H1 (cell line): Measurements from ENCODE around the gene RFT1. TPM values are rescaled to one million over a fixed set of nuclear protein-coding genes. Genes with fewer than 3 reads are reported as not detected.

ENCODE experiments used
- CHD1 ChIP-seq: IDR thresholded peaks from 2 replicates; pipeline ENCODE4 v1.6.1; 2012; ENCODE audit warnings: low read depth, low read length, improper control_type of control experiment
- NRF1 ChIP-seq: IDR thresholded peaks from 2 replicates; pipeline ENCODE4 v1.6.1; 2011; ENCODE audit warnings: mild to moderate bottlenecking, low read depth, low read length, improper control_type of control experiment
- POLR2AphosphoS5 ChIP-seq: IDR thresholded peaks from 2 replicates; pipeline ENCODE4 v1.6.1; 2011; ENCODE audit warnings: low read depth, low read length
- RBBP5 ChIP-seq: IDR thresholded peaks from 2 replicates; pipeline ENCODE4 v1.7.1; 2012; ENCODE audit warnings: low read depth, mild to moderate bottlenecking, inconsistent platforms, low read length, moderate library complexity, borderline replicate concordance
- RFX5 ChIP-seq: IDR thresholded peaks from 2 replicates; pipeline ENCODE4 v1.6.1; 2011; ENCODE audit warnings: low read depth, low read length, improper control_type of control experiment, borderline replicate concordance
- ZNF274 ChIP-seq: IDR thresholded peaks from 2 replicates; pipeline ENCODE4 v1.7.0; 2012; ENCODE audit warnings: low read length, borderline replicate concordance; ENCODE audit errors: extremely low read depth
- polyA plus RNA-seq, 7 experiments: library from polyadenylated mRNA; depleted of rRNA in 3 of 7; stranded (reverse) in 5 of 7; unstranded in 2 of 7; fragments of >200 nt in 5 of 7; fragments of 200-250 nt in 2 of 7; gene quantifications; 1 replicate in 5 of 7; 2 replicates in 1 of 7; 4 replicates in 1 of 7; pipeline versions ENCODE4 v1.2.1 to v1.2.3, GENCODE V29; 2011 to 2013; ENCODE audit warnings: missing spikeins in 2 of 7, mixed read lengths in 2 of 7
- total RNA-seq: library from RNA; stranded (reverse); fragmentation: NEBNext Ultra II Directional; extraction: Animal tissue kit (Norgen Biotek cat#: 25700); gene quantifications from 2 replicates; pipeline ENCODE4 v1.2.1, GENCODE V29; 2021
- TF ChIP-seq, protein P1 (sequence below): fragments of 300-600 bp; sonication (generic); IDR thresholded peaks from 2 replicates; pipeline ENCODE4 v1.7.1; 2012; ENCODE audit warnings: low read length, moderate library complexity, mild to moderate bottlenecking, inconsistent platforms; ENCODE audit not compliant: insufficient replicate concordance

RFT1 gene
- total and polyA plus RNA-seq, 2 of the 8 experiments (the other 6 are each of a cell fraction or from before 2014, with no cell fraction given): 27.7 to 42.4 TPM

DNA sequence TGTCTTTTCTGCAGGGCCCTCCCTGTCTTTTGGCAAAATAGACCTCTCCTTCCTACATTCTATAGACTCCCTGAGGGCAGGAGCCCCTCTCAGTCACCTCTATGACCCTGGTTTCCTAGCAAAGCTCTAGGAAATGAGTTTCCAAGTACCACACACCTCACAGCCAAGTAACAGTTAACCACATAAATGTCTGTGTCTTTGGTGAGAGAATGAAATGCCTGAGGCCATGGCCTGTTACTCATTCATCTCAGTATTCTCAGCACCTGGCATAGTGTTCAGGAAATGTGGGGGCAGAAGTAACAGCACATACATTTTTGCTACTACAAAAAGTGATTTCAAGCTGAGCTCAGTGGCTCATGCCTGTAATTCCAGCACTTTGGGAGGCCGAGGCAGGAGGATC, 21.0 kb downstream of the RFT1 start (continued):
- TF ChIP-seq, protein P1, sequence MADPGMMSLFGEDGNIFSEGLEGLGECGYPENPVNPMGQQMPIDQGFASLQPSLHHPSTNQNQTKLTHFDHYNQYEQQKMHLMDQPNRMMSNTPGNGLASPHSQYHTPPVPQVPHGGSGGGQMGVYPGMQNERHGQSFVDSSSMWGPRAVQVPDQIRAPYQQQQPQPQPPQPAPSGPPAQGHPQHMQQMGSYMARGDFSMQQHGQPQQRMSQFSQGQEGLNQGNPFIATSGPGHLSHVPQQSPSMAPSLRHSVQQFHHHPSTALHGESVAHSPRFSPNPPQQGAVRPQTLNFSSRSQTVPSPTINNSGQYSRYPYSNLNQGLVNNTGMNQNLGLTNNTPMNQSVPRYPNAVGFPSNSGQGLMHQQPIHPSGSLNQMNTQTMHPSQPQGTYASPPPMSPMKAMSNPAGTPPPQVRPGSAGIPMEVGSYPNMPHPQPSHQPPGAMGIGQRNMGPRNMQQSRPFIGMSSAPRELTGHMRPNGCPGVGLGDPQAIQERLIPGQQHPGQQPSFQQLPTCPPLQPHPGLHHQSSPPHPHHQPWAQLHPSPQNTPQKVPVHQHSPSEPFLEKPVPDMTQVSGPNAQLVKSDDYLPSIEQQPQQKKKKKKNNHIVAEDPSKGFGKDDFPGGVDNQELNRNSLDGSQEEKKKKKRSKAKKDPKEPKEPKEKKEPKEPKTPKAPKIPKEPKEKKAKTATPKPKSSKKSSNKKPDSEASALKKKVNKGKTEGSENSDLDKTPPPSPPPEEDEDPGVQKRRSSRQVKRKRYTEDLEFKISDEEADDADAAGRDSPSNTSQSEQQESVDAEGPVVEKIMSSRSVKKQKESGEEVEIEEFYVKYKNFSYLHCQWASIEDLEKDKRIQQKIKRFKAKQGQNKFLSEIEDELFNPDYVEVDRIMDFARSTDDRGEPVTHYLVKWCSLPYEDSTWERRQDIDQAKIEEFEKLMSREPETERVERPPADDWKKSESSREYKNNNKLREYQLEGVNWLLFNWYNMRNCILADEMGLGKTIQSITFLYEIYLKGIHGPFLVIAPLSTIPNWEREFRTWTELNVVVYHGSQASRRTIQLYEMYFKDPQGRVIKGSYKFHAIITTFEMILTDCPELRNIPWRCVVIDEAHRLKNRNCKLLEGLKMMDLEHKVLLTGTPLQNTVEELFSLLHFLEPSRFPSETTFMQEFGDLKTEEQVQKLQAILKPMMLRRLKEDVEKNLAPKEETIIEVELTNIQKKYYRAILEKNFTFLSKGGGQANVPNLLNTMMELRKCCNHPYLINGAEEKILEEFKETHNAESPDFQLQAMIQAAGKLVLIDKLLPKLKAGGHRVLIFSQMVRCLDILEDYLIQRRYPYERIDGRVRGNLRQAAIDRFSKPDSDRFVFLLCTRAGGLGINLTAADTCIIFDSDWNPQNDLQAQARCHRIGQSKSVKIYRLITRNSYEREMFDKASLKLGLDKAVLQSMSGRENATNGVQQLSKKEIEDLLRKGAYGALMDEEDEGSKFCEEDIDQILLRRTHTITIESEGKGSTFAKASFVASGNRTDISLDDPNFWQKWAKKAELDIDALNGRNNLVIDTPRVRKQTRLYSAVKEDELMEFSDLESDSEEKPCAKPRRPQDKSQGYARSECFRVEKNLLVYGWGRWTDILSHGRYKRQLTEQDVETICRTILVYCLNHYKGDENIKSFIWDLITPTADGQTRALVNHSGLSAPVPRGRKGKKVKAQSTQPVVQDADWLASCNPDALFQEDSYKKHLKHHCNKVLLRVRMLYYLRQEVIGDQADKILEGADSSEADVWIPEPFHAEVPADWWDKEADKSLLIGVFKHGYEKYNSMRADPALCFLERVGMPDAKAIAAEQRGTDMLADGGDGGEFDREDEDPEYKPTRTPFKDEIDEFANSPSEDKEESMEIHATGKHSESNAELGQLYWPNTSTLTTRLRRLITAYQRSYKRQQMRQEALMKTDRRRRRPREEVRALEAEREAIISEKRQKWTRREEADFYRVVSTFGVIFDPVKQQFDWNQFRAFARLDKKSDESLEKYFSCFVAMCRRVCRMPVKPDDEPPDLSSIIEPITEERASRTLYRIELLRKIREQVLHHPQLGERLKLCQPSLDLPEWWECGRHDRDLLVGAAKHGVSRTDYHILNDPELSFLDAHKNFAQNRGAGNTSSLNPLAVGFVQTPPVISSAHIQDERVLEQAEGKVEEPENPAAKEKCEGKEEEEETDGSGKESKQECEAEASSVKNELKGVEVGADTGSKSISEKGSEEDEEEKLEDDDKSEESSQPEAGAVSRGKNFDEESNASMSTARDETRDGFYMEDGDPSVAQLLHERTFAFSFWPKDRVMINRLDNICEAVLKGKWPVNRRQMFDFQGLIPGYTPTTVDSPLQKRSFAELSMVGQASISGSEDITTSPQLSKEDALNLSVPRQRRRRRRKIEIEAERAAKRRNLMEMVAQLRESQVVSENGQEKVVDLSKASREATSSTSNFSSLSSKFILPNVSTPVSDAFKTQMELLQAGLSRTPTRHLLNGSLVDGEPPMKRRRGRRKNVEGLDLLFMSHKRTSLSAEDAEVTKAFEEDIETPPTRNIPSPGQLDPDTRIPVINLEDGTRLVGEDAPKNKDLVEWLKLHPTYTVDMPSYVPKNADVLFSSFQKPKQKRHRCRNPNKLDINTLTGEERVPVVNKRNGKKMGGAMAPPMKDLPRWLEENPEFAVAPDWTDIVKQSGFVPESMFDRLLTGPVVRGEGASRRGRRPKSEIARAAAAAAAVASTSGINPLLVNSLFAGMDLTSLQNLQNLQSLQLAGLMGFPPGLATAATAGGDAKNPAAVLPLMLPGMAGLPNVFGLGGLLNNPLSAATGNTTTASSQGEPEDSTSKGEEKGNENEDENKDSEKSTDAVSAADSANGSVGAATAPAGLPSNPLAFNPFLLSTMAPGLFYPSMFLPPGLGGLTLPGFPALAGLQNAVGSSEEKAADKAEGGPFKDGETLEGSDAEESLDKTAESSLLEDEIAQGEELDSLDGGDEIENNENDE: no peak
- no peak for TF ChIP-seq RBBP5
- no peak for TF ChIP-seq CHD1
- no peak for TF ChIP-seq ZNF274
- TF ChIP-seq NRF1: no peak
- no peak for TF ChIP-seq RFX5
- TF ChIP-seq POLR2AphosphoS5: no peak
